ENCODE results near the gene MFSD12.

MFSD12 gene

DNA sequence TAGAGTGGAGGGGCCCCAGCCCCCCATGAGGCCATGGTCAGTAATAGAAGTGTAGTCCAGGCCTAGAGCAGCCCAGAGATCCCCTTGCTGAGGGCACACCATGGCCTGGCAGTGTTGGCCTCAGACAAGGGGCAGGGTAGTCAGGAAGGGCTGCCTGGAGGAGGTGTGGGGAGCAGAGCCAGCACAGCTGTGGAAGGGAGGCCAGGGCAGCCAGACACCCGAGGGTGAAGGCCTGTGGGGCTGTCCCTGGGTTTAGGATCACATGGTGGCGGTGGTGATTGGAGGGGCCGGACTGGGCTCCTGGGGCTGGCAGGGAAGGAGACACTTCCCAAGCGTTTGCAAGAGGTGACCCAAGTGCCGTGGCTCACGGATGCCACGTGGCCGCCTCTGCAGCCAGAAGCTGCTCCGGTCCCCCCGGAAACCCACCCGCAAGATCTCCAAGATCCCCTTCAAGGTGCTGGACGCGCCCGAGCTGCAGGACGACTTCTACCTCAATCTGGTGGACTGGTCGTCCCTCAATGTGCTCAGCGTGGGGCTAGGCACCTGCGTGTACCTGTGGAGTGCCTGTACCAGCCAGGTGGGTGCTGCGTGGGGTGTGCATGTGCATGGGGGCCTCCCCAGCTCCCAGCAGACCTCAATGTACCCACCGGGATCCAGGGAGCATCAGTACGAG, 30.0 kb downstream of the MFSD12 start:
- no peak for ATAC-seq
- no peak for TF ChIP-seq ZFP30 (CRISPR knock-in tag; IDR thresholded peaks at IDR 0.05)
- no peak for TF ChIP-seq GLIS3 (CRISPR knock-in tag; IDR thresholded peaks at IDR 0.05)
- TF ChIP-seq, protein P1, sequence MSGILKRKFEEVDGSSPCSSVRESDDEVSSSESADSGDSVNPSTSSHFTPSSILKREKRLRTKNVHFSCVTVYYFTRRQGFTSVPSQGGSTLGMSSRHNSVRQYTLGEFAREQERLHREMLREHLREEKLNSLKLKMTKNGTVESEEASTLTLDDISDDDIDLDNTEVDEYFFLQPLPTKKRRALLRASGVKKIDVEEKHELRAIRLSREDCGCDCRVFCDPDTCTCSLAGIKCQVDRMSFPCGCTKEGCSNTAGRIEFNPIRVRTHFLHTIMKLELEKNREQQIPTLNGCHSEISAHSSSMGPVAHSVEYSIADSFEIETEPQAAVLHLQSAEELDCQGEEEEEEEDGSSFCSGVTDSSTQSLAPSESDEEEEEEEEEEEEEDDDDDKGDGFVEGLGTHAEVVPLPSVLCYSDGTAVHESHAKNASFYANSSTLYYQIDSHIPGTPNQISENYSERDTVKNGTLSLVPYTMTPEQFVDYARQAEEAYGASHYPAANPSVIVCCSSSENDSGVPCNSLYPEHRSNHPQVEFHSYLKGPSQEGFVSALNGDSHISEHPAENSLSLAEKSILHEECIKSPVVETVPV (CRISPR knock-in tag; IDR thresholded peaks at IDR 0.05) = no peak
- TF ChIP-seq TCF4 (CRISPR knock-in tag; IDR thresholded peaks at IDR 0.05; ENCODE audit: borderline replicate concordance) = no peak
- TF ChIP-seq ESRRG (CRISPR knock-in tag; IDR thresholded peaks at IDR 0.05) = no peak
- TF ChIP-seq ISL1 (CRISPR knock-in tag; IDR thresholded peaks at IDR 0.05) = no peak
- TF ChIP-seq ARNTL (CRISPR knock-in tag; IDR thresholded peaks at IDR 0.05; ENCODE audit: borderline replicate concordance, low read depth) = no peak
- no peak for TF ChIP-seq ZNF8 (CRISPR knock-in tag; IDR thresholded peaks at IDR 0.05)
- TF ChIP-seq ZC3H10 (CRISPR knock-in tag; IDR thresholded peaks at IDR 0.05) = no peak
- TF ChIP-seq POU6F1 (CRISPR knock-in tag; IDR thresholded peaks at IDR 0.05; ENCODE audit: borderline replicate concordance, low read depth) = no peak
- no peak for TF ChIP-seq CSDC2 (CRISPR knock-in tag; IDR thresholded peaks at IDR 0.05)
- TF ChIP-seq ZFP3 (CRISPR knock-in tag; IDR thresholded peaks at IDR 0.05) = no peak
- TF ChIP-seq, protein P2, sequence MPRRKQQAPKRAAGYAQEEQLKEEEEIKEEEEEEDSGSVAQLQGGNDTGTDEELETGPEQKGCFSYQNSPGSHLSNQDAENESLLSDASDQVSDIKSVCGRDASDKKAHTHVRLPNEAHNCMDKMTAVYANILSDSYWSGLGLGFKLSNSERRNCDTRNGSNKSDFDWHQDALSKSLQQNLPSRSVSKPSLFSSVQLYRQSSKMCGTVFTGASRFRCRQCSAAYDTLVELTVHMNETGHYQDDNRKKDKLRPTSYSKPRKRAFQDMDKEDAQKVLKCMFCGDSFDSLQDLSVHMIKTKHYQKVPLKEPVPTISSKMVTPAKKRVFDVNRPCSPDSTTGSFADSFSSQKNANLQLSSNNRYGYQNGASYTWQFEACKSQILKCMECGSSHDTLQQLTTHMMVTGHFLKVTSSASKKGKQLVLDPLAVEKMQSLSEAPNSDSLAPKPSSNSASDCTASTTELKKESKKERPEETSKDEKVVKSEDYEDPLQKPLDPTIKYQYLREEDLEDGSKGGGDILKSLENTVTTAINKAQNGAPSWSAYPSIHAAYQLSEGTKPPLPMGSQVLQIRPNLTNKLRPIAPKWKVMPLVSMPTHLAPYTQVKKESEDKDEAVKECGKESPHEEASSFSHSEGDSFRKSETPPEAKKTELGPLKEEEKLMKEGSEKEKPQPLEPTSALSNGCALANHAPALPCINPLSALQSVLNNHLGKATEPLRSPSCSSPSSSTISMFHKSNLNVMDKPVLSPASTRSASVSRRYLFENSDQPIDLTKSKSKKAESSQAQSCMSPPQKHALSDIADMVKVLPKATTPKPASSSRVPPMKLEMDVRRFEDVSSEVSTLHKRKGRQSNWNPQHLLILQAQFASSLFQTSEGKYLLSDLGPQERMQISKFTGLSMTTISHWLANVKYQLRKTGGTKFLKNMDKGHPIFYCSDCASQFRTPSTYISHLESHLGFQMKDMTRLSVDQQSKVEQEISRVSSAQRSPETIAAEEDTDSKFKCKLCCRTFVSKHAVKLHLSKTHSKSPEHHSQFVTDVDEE (CRISPR knock-in tag; IDR thresholded peaks at IDR 0.05) = no peak

- TF ChIP-seq ZFP3 (CRISPR knock-in tag; IDR thresholded peaks at IDR 0.05) (no peak), OSR1 (CRISPR knock-in tag; IDR thresholded peaks at IDR 0.05) (no peak), ARNTL (CRISPR knock-in tag; IDR thresholded peaks at IDR 0.05; ENCODE audit: borderline replicate concordance, low read depth) (no peak)
- ATAC-seq = no peak
Observed at GRCh38 chr19:3526507-3527237, 30.7 kb downstream of the MFSD12 start.

GRCh38 chr19:3524904-3525451, 32.4 kb downstream of the MFSD12 start:
- TF ChIP-seq ZNF8 (CRISPR knock-in tag; IDR thresholded peaks at IDR 0.05) (no peak), ZFP3 (CRISPR knock-in tag; IDR thresholded peaks at IDR 0.05) (no peak), TOX (CRISPR knock-in tag; IDR thresholded peaks at IDR 0.05; ENCODE audit: borderline replicate concordance) (no peak)
- no peak for ATAC-seq

DNA sequence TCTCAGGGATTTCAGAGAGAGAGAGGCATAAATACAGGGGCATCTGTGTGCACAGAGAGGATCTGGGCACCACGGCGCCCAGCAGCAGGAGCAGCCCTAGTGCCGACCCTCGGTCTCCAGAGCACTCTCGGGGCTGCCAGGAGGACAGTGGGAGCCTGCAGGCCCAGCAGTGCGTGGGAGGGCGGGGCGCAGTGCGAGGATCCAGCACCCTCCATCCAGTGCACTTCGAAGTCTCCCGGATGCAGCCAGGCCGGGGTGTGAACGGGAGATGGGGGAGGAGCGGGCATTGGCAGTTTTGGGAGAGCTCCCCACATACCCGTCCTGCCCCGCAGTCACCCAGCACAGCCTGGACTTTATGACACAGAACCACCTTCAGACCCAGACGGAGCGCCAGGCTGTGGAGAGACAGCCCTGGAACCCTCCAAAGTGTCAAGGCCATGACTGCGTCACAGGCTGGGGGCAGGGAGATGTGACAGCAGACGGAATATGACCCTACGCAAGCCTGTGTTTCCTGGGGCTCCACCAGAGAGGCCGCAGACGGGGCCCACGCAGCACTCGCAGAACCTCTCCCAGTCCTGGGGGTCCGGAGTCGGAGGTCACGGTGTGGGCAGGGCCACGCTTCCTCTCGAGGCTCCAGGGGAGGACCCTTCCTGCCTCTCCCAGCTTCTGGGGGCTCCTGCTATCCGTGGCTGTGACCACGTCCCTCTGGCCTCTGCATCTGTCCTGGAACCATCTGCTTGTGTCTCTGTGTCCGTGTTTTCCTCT, 33.1 kb downstream of the MFSD12 start:
- no peak for ATAC-seq
- TF ChIP-seq, protein P2 (CRISPR knock-in tag; IDR thresholded peaks at IDR 0.05) = no peak
- TF ChIP-seq, protein P1 (CRISPR knock-in tag; IDR thresholded peaks at IDR 0.05) = no peak
- TF ChIP-seq ESRRG (CRISPR knock-in tag; IDR thresholded peaks at IDR 0.05) (no peak), ISL1 (CRISPR knock-in tag; IDR thresholded peaks at IDR 0.05) (no peak), POU6F1 (CRISPR knock-in tag; IDR thresholded peaks at IDR 0.05; ENCODE audit: borderline replicate concordance, low read depth) (no peak), ARNTL (CRISPR knock-in tag; IDR thresholded peaks at IDR 0.05; ENCODE audit: borderline replicate concordance, low read depth) (no peak), GLIS3 (CRISPR knock-in tag; IDR thresholded peaks at IDR 0.05) (no peak), BACH2 (CRISPR knock-in tag; IDR thresholded peaks at IDR 0.05; ENCODE audit: borderline replicate concordance) (no peak), CSDC2 (CRISPR knock-in tag; IDR thresholded peaks at IDR 0.05) (no peak)

All from SK-N-SH treated with all-trans-retinoic acid at 6 μM for 48 hours (cell line).